Germinal center (tissue), 1 donor: Measurements from ENCODE around the gene BMERB1.

Source experiments
- DNase-seq: peaks from one replicate; pipeline ENCODE4 v3.0.0; 2012; ENCODE audit warnings: mixed read lengths, low spot score

The BMERB1 gene

GRCh38 chr16:15498427-15499175, 64.2 kb downstream of the BMERB1 start:
- DNase-seq: no peak

GRCh38 chr16:15502041-15502725, 67.8 kb downstream of the BMERB1 start:
- no peak for DNase-seq

- no peak for DNase-seq
These were observed 72.1 kb downstream of the BMERB1 start for GRCh38 chr16:15506441-15506840.

- no peak for DNase-seq
These were observed 73.0 kb downstream of the BMERB1 start for GRCh38 chr16:15507301-15507958.

- DNase-seq: no peak
These were observed 73.7 kb downstream of the BMERB1 start for GRCh38 chr16:15507959-15508627.

GRCh38 chr16:15509051-15509592, 74.7 kb downstream of the BMERB1 start:
- no peak for DNase-seq

GRCh38 chr16:15509593-15510535, 75.5 kb downstream of the BMERB1 start:
- no peak for DNase-seq

GRCh38 chr16:15510992-15511391, 76.6 kb downstream of the BMERB1 start:
- DNase-seq: no peak

- DNase-seq: no peak
These were observed 77.5 kb downstream of the BMERB1 start for GRCh38 chr16:15511759-15512487.

- DNase-seq: no peak
These were observed 78.8 kb downstream of the BMERB1 start for GRCh38 chr16:15513156-15513555.

GRCh38 chr16:15515992-15516391, 81.6 kb downstream of the BMERB1 start:
- DNase-seq: no peak

- DNase-seq: no peak
These were observed 82.2 kb downstream of the BMERB1 start for GRCh38 chr16:15516609-15517008.

- no peak for DNase-seq
These were observed 83.5 kb downstream of the BMERB1 start for GRCh38 chr16:15517743-15518377.

- DNase-seq: no peak
These were observed 84.3 kb downstream of the BMERB1 start for GRCh38 chr16:15518381-15519351.

GRCh38 chr16:15519790-15520189, 85.4 kb downstream of the BMERB1 start:
- DNase-seq: no peak

GRCh38 chr16:15521390-15521757, 87.0 kb downstream of the BMERB1 start:
- DNase-seq: no peak

GRCh38 chr16:15521758-15522509, 87.5 kb downstream of the BMERB1 start:
- DNase-seq: no peak

- no peak for DNase-seq
These were observed 88.7 kb downstream of the BMERB1 start for GRCh38 chr16:15523092-15523541.
